Measurements from ENCODE around the gene NAGK.

- no peak for TF ChIP-seq CTCF (IDR thresholded peaks at IDR 0.05; ENCODE audit: insufficient read depth, low read length, poor library complexity, severe bottlenecking)
- TF ChIP-seq EZH2phosphoT487 (conservative IDR thresholded peaks at IDR 0.05; ENCODE audit: low read length): no peak
These were observed 20.4 kb upstream of the NAGK start for GRCh38 chr2:71048096-71048495.

Measured in SU-DHL-6 (cell line).